OCI-LY3 (cell line): Measurements from ENCODE around the gene ITGA2.

ENCODE experiments used
- EZH2phosphoT487 ChIP-seq: fragments of 200-600 bp; shearing (Covaris generic); IDR thresholded peaks from 2 replicates; pipeline ENCODE4 v1.6.1; 2018; ENCODE audit warnings: antibody characterized with exemption, mixed run types, low read depth
- TF ChIP-seq, protein P1 (sequence below): fragments of 200-600, 300-600 bp; sonication (generic); IDR thresholded peaks from 2 replicates; pipeline ENCODE4 v1.5.1; 2014; ENCODE audit warnings: antibody characterized with exemption, low read length, low read depth

DNA sequence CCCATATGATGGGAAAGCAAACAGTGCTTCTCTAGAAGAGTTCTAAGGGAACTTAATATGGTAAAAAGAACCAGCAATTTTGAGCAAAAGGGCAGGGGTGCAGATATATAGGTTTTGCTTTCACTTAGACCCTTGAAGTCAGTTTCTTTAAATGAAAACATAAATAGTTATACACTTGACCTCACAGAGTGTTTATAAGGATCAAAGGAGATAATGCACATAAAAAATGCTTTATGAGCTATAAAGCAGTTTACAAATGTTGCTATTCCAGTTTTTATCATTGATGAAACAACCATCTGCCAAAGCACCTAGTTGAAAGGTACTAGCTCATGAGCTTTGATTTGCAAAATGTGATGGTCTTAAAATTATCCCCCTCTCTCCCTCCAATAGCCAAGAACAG, 45.7 kb downstream of the ITGA2 start:
- TF ChIP-seq, protein P1, sequence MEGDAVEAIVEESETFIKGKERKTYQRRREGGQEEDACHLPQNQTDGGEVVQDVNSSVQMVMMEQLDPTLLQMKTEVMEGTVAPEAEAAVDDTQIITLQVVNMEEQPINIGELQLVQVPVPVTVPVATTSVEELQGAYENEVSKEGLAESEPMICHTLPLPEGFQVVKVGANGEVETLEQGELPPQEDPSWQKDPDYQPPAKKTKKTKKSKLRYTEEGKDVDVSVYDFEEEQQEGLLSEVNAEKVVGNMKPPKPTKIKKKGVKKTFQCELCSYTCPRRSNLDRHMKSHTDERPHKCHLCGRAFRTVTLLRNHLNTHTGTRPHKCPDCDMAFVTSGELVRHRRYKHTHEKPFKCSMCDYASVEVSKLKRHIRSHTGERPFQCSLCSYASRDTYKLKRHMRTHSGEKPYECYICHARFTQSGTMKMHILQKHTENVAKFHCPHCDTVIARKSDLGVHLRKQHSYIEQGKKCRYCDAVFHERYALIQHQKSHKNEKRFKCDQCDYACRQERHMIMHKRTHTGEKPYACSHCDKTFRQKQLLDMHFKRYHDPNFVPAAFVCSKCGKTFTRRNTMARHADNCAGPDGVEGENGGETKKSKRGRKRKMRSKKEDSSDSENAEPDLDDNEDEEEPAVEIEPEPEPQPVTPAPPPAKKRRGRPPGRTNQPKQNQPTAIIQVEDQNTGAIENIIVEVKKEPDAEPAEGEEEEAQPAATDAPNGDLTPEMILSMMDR = no peak
- no peak for TF ChIP-seq EZH2phosphoT487
